Common myeloid progenitor, CD34-positive (primary cell): ENCODE results near the gene ECEL1.

Source experiments
- CTCF ChIA-PET: fragments of 350-600 bp; sonication (Branson Sonifier 250); formaldehyde crosslinking; loops from one replicate; lab custom pipeline; 2021; ENCODE audit warnings: antibody characterized with exemption; lab: Charles Lee
- POLR2A ChIA-PET: fragments of 350-600 bp; sonication (Branson Sonifier 250); formaldehyde crosslinking; loops from one replicate; lab custom pipeline; 2021; ENCODE audit warnings: antibody characterized with exemption; lab: Charles Lee
- DNase-seq, 3 donors: peaks; one replicate each; pipeline versions ENCODE4 v3.0.0 to v3.0.0-alpha.2; 2013
- H3K27ac ChIP-seq, 2 experiments: 1 replicate in 1 of 2; 2 replicates in 1 of 2; pipeline ENCODE4 v1.7.0; 2013; ENCODE audit warnings: inconsistent platforms in 2 of 2, low read length in 2 of 2, mild to moderate bottlenecking in 2 of 2, low read depth in 1 of 2, moderate library complexity in 1 of 2; ENCODE audit not compliant: severe bottlenecking in 2 of 2, insufficient read depth in 1 of 2, poor library complexity in 1 of 2
- H3K27me3 ChIP-seq, 5 experiments: replicated peaks in 2 of 5; 1 replicate in 3 of 5; 2 replicates in 2 of 5; pipeline versions ENCODE4 v1.6.1 to v1.7.0; 2013; ENCODE audit warnings: low read length in 4 of 5, mild to moderate bottlenecking in 2 of 5, moderate library complexity in 2 of 5, inconsistent platforms in 1 of 5; ENCODE audit not compliant: insufficient read depth in 5 of 5, control insufficient read depth in 4 of 5
- H3K36me3 ChIP-seq, 4 experiments: 1 replicate in 2 of 4; 2 replicates in 2 of 4; pipeline versions ENCODE4 v1.6.1 to v1.7.0; 2013; ENCODE audit warnings: low read length in 3 of 4, control low read depth in 1 of 4, mild to moderate bottlenecking in 1 of 4; ENCODE audit not compliant: control insufficient read depth in 4 of 4, insufficient read depth in 4 of 4
- H3K4me1 ChIP-seq, 4 experiments: 1 replicate in 3 of 4; 2 replicates in 1 of 4; pipeline versions ENCODE4 v1.6.1 to v1.7.1; 2013; ENCODE audit warnings: low read length in 3 of 4, mild to moderate bottlenecking in 3 of 4, control low read depth in 1 of 4, inconsistent platforms in 1 of 4, moderate library complexity in 1 of 4; ENCODE audit not compliant: control insufficient read depth in 4 of 4, insufficient read depth in 4 of 4; ENCODE audit errors: control extremely low read depth in 1 of 4
- H3K4me3 ChIP-seq, 7 experiments: 1 replicate in 4 of 7; 2 replicates in 3 of 7; pipeline versions ENCODE4 v1.5.1 to v1.7.0; 2013; ENCODE audit warnings: mild to moderate bottlenecking in 7 of 7, low read length in 6 of 7, moderate library complexity in 6 of 7, inconsistent platforms in 2 of 7, low read depth in 2 of 7, control low read depth in 1 of 7; ENCODE audit not compliant: insufficient read depth in 4 of 7, control insufficient read depth in 1 of 7; ENCODE audit errors: extremely low read depth in 1 of 7
- H3K9me3 ChIP-seq, 5 experiments: 1 replicate in 4 of 5; 2 replicates in 1 of 5; pipeline versions ENCODE4 v1.6.1 to v1.7.1; 2013; ENCODE audit warnings: low read length in 4 of 5, mild to moderate bottlenecking in 2 of 5, inconsistent platforms in 1 of 5, low read depth in 1 of 5, moderate library complexity in 1 of 5; ENCODE audit not compliant: control insufficient read depth in 4 of 5, insufficient read depth in 2 of 5; ENCODE audit errors: control extremely low read depth in 1 of 5
- WGBS: methylation state at CpG from one replicate; pipeline ENCODE4 v1.1.5; 2013; ENCODE audit not compliant: insufficient coverage; 5-methylcytosine and 5-hydroxymethylcytosine counted together

Gene ECEL1

DNA sequence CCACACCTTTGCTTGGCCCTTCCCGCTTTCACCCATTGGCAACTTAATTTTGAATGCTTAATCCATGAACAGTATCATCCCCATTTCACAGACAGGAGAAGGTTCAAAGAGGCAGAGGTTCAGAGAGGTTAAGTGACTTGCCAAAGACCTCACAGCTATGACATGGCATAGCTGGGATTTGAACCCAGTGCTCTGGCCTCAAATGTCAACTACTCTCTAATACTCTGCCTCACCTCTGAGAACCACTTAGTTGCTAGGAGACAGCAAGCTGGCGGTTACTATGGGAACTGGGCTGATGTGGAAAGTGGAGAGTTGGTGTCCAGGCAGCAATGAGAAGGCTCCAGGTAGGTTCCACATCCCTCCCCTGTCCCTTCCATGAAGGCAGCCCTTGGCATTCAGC, 16.8 kb upstream of the ECEL1 start:
- Histone ChIP-seq H3K36me3 (no peaks in the 10 kb centered on the region), H3K27ac (no peak overlapping the region), H3K4me1 (peaks cover 0 to 15% (median 9%) of the 10 kb centered on the region in 4 experiments), H3K4me3 (no peak overlapping the region), H3K27me3 (peaks cover 5 to 75% (median 24%) of the 10 kb centered on the region in 5 experiments), H3K9me3 (no peaks in the 10 kb centered on the region)
- peak in 1 of 3 donors; percentile 19 for DNase-seq
- no CpG with 5 or more reads among the region's 2 CpGs for WGBS
- CTCF ChIA-PET: interaction anchor here (1.0 to 1.7 kb wide), 3 partner anchors 11 to 14 kb away, joined by 3 to 5 read pairs (median 3); no protein-coding TSS in a partner anchor
- POLR2A ChIA-PET: no interaction called here

DNA sequence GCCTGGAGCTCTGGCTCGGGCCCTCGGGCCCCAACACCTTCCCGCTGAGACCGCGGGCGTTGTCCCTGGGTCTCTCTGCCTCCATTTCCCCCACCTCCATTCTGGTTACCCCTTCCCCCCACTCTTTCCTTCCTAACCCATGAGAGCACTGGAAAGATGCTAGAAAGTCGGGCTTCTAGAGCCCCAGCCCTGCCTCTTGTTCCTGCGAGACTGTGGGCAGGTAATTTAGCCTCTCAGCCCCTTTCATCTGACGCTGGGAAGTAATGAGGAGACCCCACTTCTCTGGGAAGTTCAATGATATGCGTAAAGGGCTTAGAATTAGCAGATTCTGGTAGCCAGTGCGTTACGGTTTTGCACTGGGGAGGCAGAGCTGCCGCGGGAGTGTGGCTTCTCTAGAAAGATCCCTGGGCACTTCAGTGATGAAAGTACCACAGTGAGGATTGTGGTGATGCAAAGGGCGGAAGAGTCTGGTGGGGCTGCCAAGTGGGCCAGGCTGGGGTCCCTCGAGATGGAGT, 16.2 kb upstream of the ECEL1 start:
- peak in 1 of 3 donors; percentile 18 for DNase-seq
- Histone ChIP-seq H3K4me1 (peaks cover 0 to 15% (median 9%) of the 10 kb centered on the region in 4 experiments), H3K36me3 (no peaks in the 10 kb centered on the region), H3K27ac (no peak overlapping the region), H3K9me3 (no peaks in the 10 kb centered on the region), H3K4me3 (peak overlapping the region in 3 of 7 experiments; percentile 49 to 58 (median 54)), H3K27me3 (peaks cover 5 to 75% (median 25%) of the 10 kb centered on the region in 5 experiments)
- ChIA-PET POLR2A (no interaction called here), CTCF (interaction anchor here (0.9 to 1.7 kb wide), 3 partner anchors 9 to 13 kb away, joined by 3 to 5 read pairs (median 3); no protein-coding TSS in a partner anchor)
- WGBS: 22% methylated on average over 9 of the region's 16 CpGs

GRCh38 chr2:232502911-232503808, 15.5 kb upstream of the ECEL1 start:
- H3K4me1 ChIP-seq: peaks cover 0 to 15% (median 9%) of the 10 kb centered on the region in 4 experiments
- no peaks in the 10 kb centered on the region for H3K9me3 ChIP-seq
- ChIA-PET POLR2A (no interaction called here), CTCF (interaction anchor here (0.9 to 1.7 kb wide), 2 partner anchors 9 to 13 kb away, joined by 3 to 5 read pairs; no protein-coding TSS in a partner anchor)
- peaks cover 5 to 78% (median 24%) of the 10 kb centered on the region in 5 experiments for H3K27me3 ChIP-seq
- peak overlapping the region in 5 of 7 experiments; percentile 7 to 58 (median 49) for H3K4me3 ChIP-seq
- no peaks in the 10 kb centered on the region for H3K36me3 ChIP-seq
- 2% methylated on average over 49 of the region's 75 CpGs for WGBS
- peak; percentile 48 to 59 (median 57) for DNase-seq
- H3K27ac ChIP-seq: no peak overlapping the region

- Histone ChIP-seq H3K27ac (no peak overlapping the region), H3K4me3 (peak overlapping the region in 2 of 7 experiments; percentile 28 to 34), H3K9me3 (no peaks in the 10 kb centered on the region), H3K36me3 (no peaks in the 10 kb centered on the region), H3K4me1 (peaks cover 0 to 15% (median 9%) of the 10 kb centered on the region in 4 experiments), H3K27me3 (peaks cover 5 to 84% (median 24%) of the 10 kb centered on the region in 5 experiments)
- POLR2A ChIA-PET: no interaction called here
- DNase-seq: peak; percentile 45 to 70 (median 68)
- CTCF ChIA-PET: interaction anchor here (1.1 kb wide), 1 partner anchor 12 kb away, joined by 3 read pairs; no protein-coding TSS in a partner anchor
- WGBS: 22% methylated on average over 11 of the region's 21 CpGs
Measured at GRCh38 chr2:232502511-232502910, 14.9 kb upstream of the ECEL1 start.

GRCh38 chr2:232501794-232502390, 14.3 kb upstream of the ECEL1 start:
- WGBS: 74% methylated on average over 5 of the region's 10 CpGs
- H3K4me3 ChIP-seq: no peak overlapping the region
- H3K4me1 ChIP-seq: peaks cover 0 to 15% (median 9%) of the 10 kb centered on the region in 4 experiments
- peak in 1 of 3 donors; percentile 14 for DNase-seq
- CTCF ChIA-PET: interaction anchor here (0.8 to 1.1 kb wide), 2 partner anchors 10 to 11 kb away, joined by 3 to 4 read pairs; no protein-coding TSS in a partner anchor
- H3K9me3 ChIP-seq: no peaks in the 10 kb centered on the region
- no peak overlapping the region for H3K27ac ChIP-seq
- no peaks in the 10 kb centered on the region for H3K36me3 ChIP-seq
- peaks cover 5 to 83% (median 24%) of the 10 kb centered on the region in 5 experiments for H3K27me3 ChIP-seq
- POLR2A ChIA-PET: no interaction called here

GRCh38 chr2:232501331-232501771, 13.7 kb upstream of the ECEL1 start:
- DNase-seq: no peak
- Histone ChIP-seq H3K36me3 (no peaks in the 10 kb centered on the region), H3K9me3 (no peaks in the 10 kb centered on the region), H3K4me1 (peaks cover 0 to 15% (median 9%) of the 10 kb centered on the region in 4 experiments), H3K27ac (no peak overlapping the region), H3K4me3 (no peak overlapping the region), H3K27me3 (peaks cover 5 to 78% (median 22%) of the 10 kb centered on the region in 5 experiments)
- 97% methylated on average over 6 of the region's 9 CpGs for WGBS
- CTCF ChIA-PET: interaction anchor here (0.8 to 1.1 kb wide), 2 partner anchors 11 kb away, joined by 3 to 4 read pairs; no protein-coding TSS in a partner anchor
- POLR2A ChIA-PET: no interaction called here
